Sigmoid colon (tissue), 3 donors: ENCODE data around the gene DGCR2.

Experiments used
- CTCF ChIP-seq, 4 experiments: fragments of 450-650 bp in 3 of 4; fragments of 200-600 bp in 1 of 4; IDR thresholded peaks; one replicate each; pipeline ENCODE4 v1.5.1; 2016 to 2019; ENCODE audit warnings: antibody characterized with exemption in 4 of 4, mild to moderate bottlenecking in 3 of 4, moderate library complexity in 2 of 4
- POLR2A ChIP-seq, 2 donors: fragments of 450-650 bp; IDR thresholded peaks; one replicate each; pipeline ENCODE4 v1.6.1; 2016; ENCODE audit warnings: antibody characterized with exemption in 2 of 2, mild to moderate bottlenecking in 2 of 2, moderate library complexity in 2 of 2

GRCh38 chr22:19094393-19094997 is 27.7 kb downstream of the DGCR2 start:
- TF ChIP-seq CTCF (IDR thresholded peaks at IDR 0.05) (no peak), POLR2A (IDR thresholded peaks at IDR 0.05) (no peak)
